Mesenchymal stem cell (in vitro differentiated cells and primary cell): ENCODE measurements around the gene DDX10.

Experiments
- DNase-seq: peaks from one replicate; pipeline ENCODE4 v3.0.0-alpha.2; 2013
- H2AFZ ChIP-seq: one replicate; pipeline ENCODE4 v1.6.1; 2013; ENCODE audit warnings: low read depth, mild to moderate bottlenecking, control low read depth, inconsistent platforms, low read length, moderate library complexity
- H2AK5ac ChIP-seq: 2 replicates; pipeline ENCODE4 v1.6.1; 2013; ENCODE audit warnings: low read length, moderate library complexity, mild to moderate bottlenecking, inconsistent platforms; ENCODE audit not compliant: severe bottlenecking
- H2BK120ac ChIP-seq: one replicate; pipeline ENCODE4 v1.6.1; 2013; ENCODE audit warnings: low read depth, mild to moderate bottlenecking, inconsistent platforms, low read length, moderate library complexity
- H2BK12ac ChIP-seq, 2 experiments: one replicate each; pipeline ENCODE4 v1.6.1; 2013; ENCODE audit warnings: inconsistent platforms in 2 of 2, low read length in 2 of 2, mild to moderate bottlenecking in 2 of 2, moderate library complexity in 2 of 2, control low read depth in 1 of 2
- H2BK15ac ChIP-seq: one replicate; pipeline ENCODE4 v1.6.1; 2013; ENCODE audit warnings: mild to moderate bottlenecking, low read depth, inconsistent platforms; ENCODE audit not compliant: poor library complexity, severe bottlenecking
- H2BK5ac ChIP-seq: 2 replicates; pipeline ENCODE4 v1.6.1; 2013; ENCODE audit warnings: low read depth, mild to moderate bottlenecking, low read length, control low read depth, inconsistent platforms; ENCODE audit not compliant: poor library complexity, severe bottlenecking
- H3K14ac ChIP-seq, 2 experiments: one replicate each; pipeline ENCODE4 v1.6.1; 2013; ENCODE audit warnings: inconsistent platforms in 2 of 2, low read length in 2 of 2, control low read depth in 1 of 2, mild to moderate bottlenecking in 1 of 2, moderate library complexity in 1 of 2
- H3K18ac ChIP-seq, 2 experiments: one replicate each; pipeline ENCODE4 v1.6.1; 2013; ENCODE audit warnings: inconsistent platforms in 2 of 2, low read length in 2 of 2, control low read depth in 1 of 2, low read depth in 1 of 2, mild to moderate bottlenecking in 1 of 2
- H3K23ac ChIP-seq, 2 experiments: one replicate each; pipeline ENCODE4 v1.6.1; 2013; ENCODE audit warnings: inconsistent platforms in 2 of 2, low read length in 2 of 2, mild to moderate bottlenecking in 2 of 2, moderate library complexity in 2 of 2, control low read depth in 1 of 2
- H3K27ac ChIP-seq: 2 replicates; pipeline ENCODE4 v1.5.1; 2013; ENCODE audit warnings: mild to moderate bottlenecking, moderate library complexity, low read length, control low read depth, inconsistent platforms; ENCODE audit not compliant: poor library complexity, severe bottlenecking
- H3K27me3 ChIP-seq, 2 experiments: 2 replicates each; pipeline versions ENCODE4 v1.6.1 to v1.7.0; 2013; ENCODE audit warnings: low read length in 2 of 2, mild to moderate bottlenecking in 2 of 2, moderate library complexity in 2 of 2, control low read depth in 1 of 2, inconsistent platforms in 1 of 2; ENCODE audit not compliant: control insufficient read depth in 1 of 2, insufficient read depth in 1 of 2
- H3K36me3 ChIP-seq, 2 experiments: 2 replicates each; pipeline versions ENCODE4 v1.6.1 to v1.7.0; 2013; ENCODE audit warnings: low read length in 2 of 2, control low read depth in 1 of 2, inconsistent platforms in 1 of 2, low read depth in 1 of 2, mild to moderate bottlenecking in 1 of 2; ENCODE audit not compliant: insufficient read depth in 2 of 2, control insufficient read depth in 1 of 2
- H3K4ac ChIP-seq, 2 experiments: one replicate each; pipeline ENCODE4 v1.6.1; 2013; ENCODE audit warnings: inconsistent platforms in 2 of 2, low read length in 2 of 2, mild to moderate bottlenecking in 2 of 2, moderate library complexity in 2 of 2, control low read depth in 1 of 2, low read depth in 1 of 2
- H3K4me1 ChIP-seq: 2 replicates; pipeline ENCODE4 v1.6.1; 2013; ENCODE audit warnings: low read depth, low read length, control low read depth; ENCODE audit not compliant: control insufficient read depth, insufficient read depth
- H3K4me2 ChIP-seq: 2 replicates; pipeline ENCODE4 v1.6.1; 2013; ENCODE audit warnings: low read length, mild to moderate bottlenecking, inconsistent platforms; ENCODE audit not compliant: poor library complexity, severe bottlenecking
- H3K4me3 ChIP-seq, 2 experiments: 2 replicates each; pipeline versions ENCODE4 v1.5.1 to v1.7.0; 2013; ENCODE audit warnings: low read length in 2 of 2, mild to moderate bottlenecking in 2 of 2, control low read depth in 1 of 2, low read depth in 1 of 2; ENCODE audit not compliant: insufficient read depth in 1 of 2
- H3K79me1 ChIP-seq: replicated peaks from 2 replicates; pipeline ENCODE4 v1.6.1; 2013; ENCODE audit warnings: mild to moderate bottlenecking, control low read depth, low read length, inconsistent platforms; ENCODE audit not compliant: poor library complexity, severe bottlenecking
- H3K9ac ChIP-seq: 2 replicates; pipeline ENCODE4 v1.7.0; 2013; ENCODE audit warnings: mild to moderate bottlenecking, low read length, moderate library complexity
- H3K9me3 ChIP-seq: 2 replicates; pipeline ENCODE4 v1.7.0; 2013; ENCODE audit warnings: mild to moderate bottlenecking, low read length; ENCODE audit not compliant: control insufficient read depth
- H4K8ac ChIP-seq: one replicate; pipeline ENCODE4 v1.6.1; 2013; ENCODE audit warnings: inconsistent platforms, mild to moderate bottlenecking, low read length, moderate library complexity
- H4K91ac ChIP-seq: one replicate; pipeline ENCODE4 v1.6.1; 2013; ENCODE audit warnings: mild to moderate bottlenecking, low read length, inconsistent platforms
- WGBS: methylation state at CpG from one replicate; pipeline ENCODE4 v1.1.7; 2013; ENCODE audit warnings: mixed read lengths; 5-methylcytosine and 5-hydroxymethylcytosine counted together

The DDX10 gene

DNA sequence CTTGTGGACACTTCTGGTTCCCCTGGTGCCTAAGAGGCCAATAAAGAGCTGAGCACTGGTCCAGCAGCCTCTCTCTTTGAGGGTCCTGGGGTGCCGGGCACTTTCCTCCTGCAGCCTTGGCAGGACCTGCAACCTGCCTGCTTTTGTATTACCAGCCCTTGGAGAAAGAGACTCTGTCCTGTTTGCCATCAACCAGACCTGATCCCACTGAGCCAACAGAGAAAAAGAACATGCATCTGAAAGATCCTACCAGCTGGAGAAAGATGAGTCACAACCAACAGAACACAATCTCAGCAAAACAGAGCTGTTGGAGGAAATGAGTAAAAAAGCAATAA, 321.0 kb downstream of the DDX10 start:
- H3K23ac ChIP-seq, result no peak overlapping the region
- no peak overlapping the region for H3K4me3 ChIP-seq
- no peak overlapping the region for H3K9ac ChIP-seq
- H3K18ac ChIP-seq, result peak overlapping the region in 1 of 2 experiments; percentile 54
- H2BK15ac ChIP-seq, result no peak overlapping the region
- peaks cover 8% of the 10 kb centered on the region for H3K9me3 ChIP-seq
- H2AK5ac ChIP-seq, result peak overlapping the region; percentile 88
- no peak overlapping the region for H4K91ac ChIP-seq
- no peak overlapping the region for H2BK120ac ChIP-seq
- no peaks in the 10 kb centered on the region for H3K27me3 ChIP-seq
- H3K4me1 ChIP-seq, result peaks cover 7% of the 10 kb centered on the region
- WGBS, result 50% methylated on average over 1 of the region's 1 CpG
- no peak overlapping the region for H4K8ac ChIP-seq
- no peak overlapping the region for H3K4me2 ChIP-seq
- no peaks in the 10 kb centered on the region for H3K79me1 ChIP-seq
- H3K27ac ChIP-seq, result peak overlapping the region; percentile 47
- peak; percentile 82 for DNase-seq
- peak overlapping the region in 1 of 2 experiments; percentile 7 for H2BK12ac ChIP-seq
- H2BK5ac ChIP-seq, result no peak overlapping the region
- H3K14ac ChIP-seq, result no peak overlapping the region
- no peak overlapping the region for H2AFZ ChIP-seq
- H3K36me3 ChIP-seq, result no peaks in the 10 kb centered on the region
- peak overlapping the region; percentile 28 to 73 for H3K4ac ChIP-seq
